A549 (cell line): Measurements from ENCODE around the gene SLC9A9. TPM values are rescaled to one million over a fixed set of nuclear protein-coding genes. Genes with fewer than 3 reads are reported as not detected.

Source experiments
- ATAC-seq, 2 experiments: fragments of 200-7000 bp in 1 of 2; fragments of >200 bp in 1 of 2; cut with Nextera tagmentation in 1 of 2; cut with Tn5 transposase in 1 of 2; 3 replicates each; pipeline versions ENCODE4 v1.8.0 to v1.9.1; 2018 to 2020; ENCODE audit warnings: mild to moderate bottlenecking in 1 of 2, moderate library complexity in 1 of 2
- CTCF ChIA-PET: fragments of 300-600 bp; sonication (Branson Sonifier 250); formaldehyde crosslinking; extraction: SDS; loops from one replicate; lab custom pipeline; 2021; ENCODE audit warnings: antibody characterized with exemption, inconsistent platforms; lab: Yijun Ruan, JAX
- POLR2A ChIA-PET: fragments of 350-600 bp; formaldehyde crosslinking; extraction: SDS; loops from one replicate; lab custom pipeline; 2021; ENCODE audit warnings: antibody characterized with exemption, inconsistent platforms; lab: Yijun Ruan, JAX
- DNase-seq, 2 experiments: peaks; one replicate each; pipeline versions ENCODE4 v3.0.0 to v3.0.0-alpha.2; 2011 to 2016; ENCODE audit warnings: low read depth in 1 of 2, low spot score in 1 of 2
- FAIRE-seq: peaks from 2 replicates; lab custom pipeline; 2011; peaks lifted over from hg19 to GRCh38; lab: Jason Lieb, UNC
- H3K27ac ChIP-seq, 2 experiments: fragments of >200 bp; sonication (Bioruptor Twin); formaldehyde crosslinking; 3 replicates each; pipeline ENCODE4 v1.5.1; 2016 to 2017
- H3K4me1 ChIP-seq: fragments of >200 bp; sonication (Bioruptor Twin); formaldehyde crosslinking; 3 replicates; pipeline ENCODE4 v1.6.1; 2016
- H3K4me2 ChIP-seq: fragments of >200 bp; sonication (Bioruptor Twin); formaldehyde crosslinking; 3 replicates; pipeline ENCODE4 v1.6.1; 2016
- H3K4me3 ChIP-seq: fragments of >200 bp; sonication (Bioruptor Twin); formaldehyde crosslinking; 3 replicates; pipeline ENCODE4 v1.5.1; 2016
- H3K9me3 ChIP-seq: fragments of >200 bp; sonication (Bioruptor Twin); formaldehyde crosslinking; 3 replicates; pipeline ENCODE4 v1.6.1; 2016
- BCL3 ChIP-seq: fragments of >200 bp; sonication (Bioruptor Twin); formaldehyde crosslinking; IDR thresholded peaks from 3 replicates; pipeline ENCODE4 v1.6.1; 2016
- BHLHE40 ChIP-seq: IDR thresholded peaks from 2 replicates; pipeline ENCODE4 v1.6.1; 2012; ENCODE audit warnings: low read depth, low read length, inconsistent platforms
- CHD2 ChIP-seq: fragments of 150-350 bp; IDR thresholded peaks from 2 replicates; pipeline ENCODE4 v1.6.1; 2014; ENCODE audit warnings: low read length; ENCODE audit not compliant: partially characterized antibody
- E2F6 ChIP-seq: IDR thresholded peaks from 2 replicates; pipeline ENCODE4 v1.6.1; 2012; ENCODE audit warnings: low read depth, borderline replicate concordance
- EHF ChIP-seq: fragments of 250-450 bp; sonication (Bioruptor Pico); IDR thresholded peaks from 2 replicates; pipeline ENCODE4 v1.5.0; 2020; ENCODE audit warnings: mild to moderate bottlenecking
- ESRRA ChIP-seq: fragments of 150-350 bp; IDR thresholded peaks from 2 replicates; pipeline ENCODE4 v1.6.1; 2014; ENCODE audit warnings: mild to moderate bottlenecking, low read length, borderline replicate concordance
- FOSL2 ChIP-seq, 2 experiments: fragments of 450-650 bp in 1 of 2; fragments of >200 bp in 1 of 2; sonication (Bioruptor Twin) in 1 of 2; formaldehyde crosslinking; IDR thresholded peaks; 2 replicates each; pipeline versions ENCODE4 v1.5.0 to v1.6.1; 2016 to 2020; ENCODE audit warnings: mild to moderate bottlenecking in 1 of 2, moderate library complexity in 1 of 2
- FOXS1 ChIP-seq: fragments of 250-450 bp; sonication (Bioruptor Pico); IDR thresholded peaks from 2 replicates; pipeline ENCODE4 v1.5.0; 2020; ENCODE audit warnings: mild to moderate bottlenecking, moderate library complexity
- GATA3 ChIP-seq: IDR thresholded peaks from 2 replicates; pipeline ENCODE4 v1.6.1; 2012; ENCODE audit warnings: borderline replicate concordance
- HDAC2 ChIP-seq: fragments of 200-600 bp; sonication (generic); IDR thresholded peaks from 2 replicates; pipeline ENCODE4 v1.6.1; 2016
- HEYL ChIP-seq: fragments of 250-450 bp; sonication (Bioruptor Pico); IDR thresholded peaks from 2 replicates; pipeline ENCODE4 v1.8.0; 2021; ENCODE audit warnings: mild to moderate bottlenecking, moderate library complexity
- JUNB ChIP-seq: fragments of >200 bp; sonication (Bioruptor Twin); formaldehyde crosslinking; IDR thresholded peaks from 2 replicates; pipeline ENCODE4 v1.6.1; 2016
- MAFK ChIP-seq: fragments of 450-650 bp; IDR thresholded peaks from 2 replicates; pipeline ENCODE4 v1.6.1; 2014; ENCODE audit not compliant: partially characterized antibody
- MAZ ChIP-seq: fragments of 150-350 bp; IDR thresholded peaks from 2 replicates; pipeline ENCODE4 v1.6.1; 2014; ENCODE audit warnings: antibody characterized with exemption, low read depth, low read length, borderline replicate concordance
- MYC ChIP-seq: IDR thresholded peaks from 2 replicates; pipeline ENCODE4 v1.6.1; 2012; ENCODE audit warnings: mild to moderate bottlenecking, inconsistent platforms, low read length, improper control_type of control experiment, borderline replicate concordance
- RARB ChIP-seq: fragments of 250-450 bp; sonication (Bioruptor Pico); IDR thresholded peaks from 2 replicates; pipeline ENCODE4 v1.8.0; 2021; ENCODE audit warnings: mild to moderate bottlenecking, moderate library complexity
- RCOR1 ChIP-seq: fragments of 150-350 bp; IDR thresholded peaks from 2 replicates; pipeline ENCODE4 v1.6.1; 2014; ENCODE audit warnings: antibody characterized with exemption, low read length, low read depth
- REST ChIP-seq: fragments of 200-600 bp; sonication (generic); IDR thresholded peaks from 2 replicates; pipeline ENCODE4 v1.6.1; 2016; ENCODE audit warnings: antibody characterized with exemption, mild to moderate bottlenecking, moderate library complexity
- USF2 ChIP-seq: fragments of 450-650 bp; IDR thresholded peaks from 2 replicates; pipeline ENCODE4 v1.6.1; 2014; ENCODE audit warnings: antibody characterized with exemption
- ZC3H11A ChIP-seq: fragments of 450-650 bp; IDR thresholded peaks from 2 replicates; pipeline ENCODE4 v1.6.1; 2014; ENCODE audit warnings: antibody characterized with exemption, mild to moderate bottlenecking
- ZFP36 ChIP-seq: fragments of 450-650 bp; IDR thresholded peaks from 2 replicates; pipeline ENCODE4 v1.6.1; 2014; ENCODE audit warnings: borderline replicate concordance; ENCODE audit not compliant: partially characterized antibody
- WGBS: methylation state at CpG from one replicate; pipeline ENCODE4 v1.1.6; 2017; ENCODE audit errors: missing lambda C conversion rate; 5-methylcytosine and 5-hydroxymethylcytosine counted together
- polyA plus RNA-seq, 4 experiments: library from polyadenylated mRNA; depleted of rRNA in 3 of 4; stranded (reverse); fragments of >200 nt; fragmentation: RNase III in 1 of 4; extraction: RNeasy Plus Mini Kit Qiagen cat#74134 plus additional on column Dnase treatment in 1 of 4; gene quantifications; 2 replicates in 3 of 4; 3 replicates in 1 of 4; pipeline ENCODE4 v1.2.3, GENCODE V29; 2011 to 2017
- TF ChIP-seq, protein P1 (sequence below): IDR thresholded peaks from 2 replicates; pipeline ENCODE4 v1.6.1; 2012

Gene SLC9A9
- polyA plus RNA-seq, 2 of the 4 experiments (the other 2 are of a cell fraction), result 0.10 to 0.32 TPM

DNA sequence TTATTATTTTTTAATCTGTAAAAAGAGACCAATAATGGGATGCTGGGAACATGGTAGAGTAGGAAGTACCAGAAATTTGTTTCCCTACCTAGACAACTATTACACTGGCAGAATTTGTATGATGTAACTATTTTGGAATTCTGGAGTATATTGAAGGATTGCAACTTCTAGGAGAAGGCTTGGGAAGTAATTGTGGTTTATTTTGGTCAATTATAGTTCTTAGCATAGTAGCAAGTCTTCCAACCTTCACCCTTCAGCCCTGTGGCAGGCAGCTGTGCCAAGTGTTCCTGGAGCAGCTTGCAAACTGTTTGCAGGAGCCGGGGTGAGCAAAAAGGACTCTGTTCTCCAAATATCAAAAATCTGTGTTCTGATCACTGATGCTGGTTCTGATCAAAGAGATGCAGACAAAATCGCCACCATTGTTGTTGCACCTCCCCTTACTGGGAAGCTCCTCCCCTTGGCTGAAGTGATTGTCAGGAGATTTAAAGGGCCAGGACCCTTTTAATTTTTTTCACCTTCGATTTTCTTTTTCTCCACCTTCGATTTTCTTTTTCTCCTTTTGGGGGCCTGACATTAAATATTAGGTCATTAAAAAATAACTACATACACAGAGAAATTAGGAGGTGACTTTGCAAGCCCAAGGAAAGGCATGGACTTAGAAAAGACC is 363.3 kb downstream of the SLC9A9 start:
- TF ChIP-seq JUNB, result no peak
- no peak for TF ChIP-seq BHLHE40
- TF ChIP-seq BCL3, result no peak
- no peak for TF ChIP-seq USF2
- TF ChIP-seq CHD2, result no peak
- TF ChIP-seq HDAC2, result no peak
- no peak for TF ChIP-seq FOXS1 (CRISPR knock-in tag)
- no peak for TF ChIP-seq ZFP36
- TF ChIP-seq ZC3H11A, result no peak
- TF ChIP-seq, all 56 proteins: peak for 0
- ChIA-PET POLR2A (no interaction called here), CTCF (no interaction called here)
- peaks cover 7% of the 10 kb centered on the region; the same call in 2 of the 3 replicates for H3K4me1 ChIP-seq
- DNase-seq (peak; percentile 5 to 13), ATAC-seq (peak in 1 of 2 experiments; percentile 72; a peak in 3 of 6 replicates), FAIRE-seq (no peak)
- H3K9me3 ChIP-seq, result no peaks in the 10 kb centered on the region
- 19% methylated on average over 4 of the region's 4 CpGs for WGBS
- 0 out of 3 replicates have a peak overlapping the region, but pooled peaks have one; percentile 28 for H3K4me3 ChIP-seq
- H3K27ac ChIP-seq, result no peak overlapping the region
- peak overlapping the region; percentile 49 for H3K4me2 ChIP-seq

GRCh38 chr3:143483214-143483613 is 365.1 kb downstream of the SLC9A9 start:
- ChIA-PET POLR2A (no interaction called here), CTCF (interaction anchor here (1.2 kb wide), 1 partner anchor 191 kb away, joined by 3 read pairs; no protein-coding TSS in a partner anchor)
- no peak for FAIRE-seq
- no peak for DNase-seq
- no peaks in the 10 kb centered on the region for H3K9me3 ChIP-seq
- TF ChIP-seq EHF, result no peak
- no peak for TF ChIP-seq MAFK
- no peak for TF ChIP-seq FOSL2 (IDR thresholded peaks at IDR 0.05)
- no peak for TF ChIP-seq FOSL2 (CRISPR knock-in tag; IDR thresholded peaks at IDR 0.05)
- TF ChIP-seq RARB (CRISPR knock-in tag), result no peak
- no peak for TF ChIP-seq E2F6
- no peak for TF ChIP-seq HEYL (CRISPR knock-in tag)
- no peak for TF ChIP-seq MYC
- TF ChIP-seq GATA3, result no peak
- TF ChIP-seq REST, result no peak
- no peak for TF ChIP-seq MAZ
- TF ChIP-seq RCOR1, result no peak
- TF ChIP-seq USF2, result no peak
- no peak for TF ChIP-seq ESRRA
- TF ChIP-seq CHD2, result no peak
- TF ChIP-seq, protein P1, sequence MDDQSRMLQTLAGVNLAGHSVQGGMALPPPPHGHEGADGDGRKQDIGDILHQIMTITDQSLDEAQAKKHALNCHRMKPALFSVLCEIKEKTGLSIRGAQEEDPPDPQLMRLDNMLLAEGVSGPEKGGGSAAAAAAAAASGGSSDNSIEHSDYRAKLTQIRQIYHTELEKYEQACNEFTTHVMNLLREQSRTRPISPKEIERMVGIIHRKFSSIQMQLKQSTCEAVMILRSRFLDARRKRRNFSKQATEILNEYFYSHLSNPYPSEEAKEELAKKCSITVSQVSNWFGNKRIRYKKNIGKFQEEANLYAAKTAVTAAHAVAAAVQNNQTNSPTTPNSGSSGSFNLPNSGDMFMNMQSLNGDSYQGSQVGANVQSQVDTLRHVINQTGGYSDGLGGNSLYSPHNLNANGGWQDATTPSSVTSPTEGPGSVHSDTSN, result no peak
- TF ChIP-seq, all 56 proteins: peak for 0
- Histone ChIP-seq H3K27ac (no peak overlapping the region), H3K4me2 (no peak overlapping the region), H3K4me3 (no peak overlapping the region), H3K4me1 (peaks cover 14% of the 10 kb centered on the region; the same call in 2 of the 3 replicates)
- no peak for ATAC-seq
